DND-41 (cell line): ENCODE results near the gene SLC12A6.
A peak's percentile ranks its signal among the peaks of the same experiment; 100 is the strongest.

Source experiments
- ATAC-seq: fragments of 200-7000 bp; cut with Tn5 transposase; 3 replicates; pipeline ENCODE4 v1.9.1; 2021; ENCODE audit warnings: low read depth; ENCODE audit not compliant: insufficient read depth
- DNase-seq: peaks from one replicate; pipeline ENCODE4 v3.0.0-alpha.2; 2020
- H2AFZ ChIP-seq: 2 replicates; pipeline ENCODE4 v1.6.0; 2012; ENCODE audit warnings: low read depth, low read length
- H3K27ac ChIP-seq: 2 replicates; pipeline ENCODE4 v1.5.1; 2012; ENCODE audit warnings: low read length, inconsistent platforms
- H3K27me3 ChIP-seq: fragments of 200-600 bp; sonication (generic); 2 replicates; pipeline ENCODE4 v1.6.0; 2012; ENCODE audit warnings: low read length, mild to moderate bottlenecking, inconsistent platforms; ENCODE audit not compliant: insufficient read depth, poor library complexity
- H3K36me3 ChIP-seq: 2 replicates; pipeline ENCODE4 v1.5.1; 2012; ENCODE audit warnings: low read length, inconsistent platforms; ENCODE audit not compliant: insufficient read depth
- H3K4me1 ChIP-seq: 2 replicates; pipeline ENCODE4 v1.5.1; 2012; ENCODE audit warnings: mild to moderate bottlenecking, low read length; ENCODE audit not compliant: insufficient read depth
- H3K4me2 ChIP-seq: 2 replicates; pipeline ENCODE4 v1.6.0; 2012; ENCODE audit warnings: mild to moderate bottlenecking, moderate library complexity, low read length, inconsistent platforms; ENCODE audit not compliant: insufficient read depth
- H3K4me3 ChIP-seq, 2 experiments: fragments of 200-600 bp in 1 of 2; shearing (Covaris generic) in 1 of 2; 2 replicates each; pipeline ENCODE4 v1.5.1; 2012 to 2016; ENCODE audit warnings: inconsistent platforms in 2 of 2, low read length in 2 of 2, mild to moderate bottlenecking in 2 of 2, low read depth in 1 of 2, moderate library complexity in 1 of 2
- H3K79me2 ChIP-seq: 2 replicates; pipeline ENCODE4 v1.6.0; 2012; ENCODE audit warnings: low read length, inconsistent platforms; ENCODE audit not compliant: insufficient read depth
- H3K9ac ChIP-seq: 2 replicates; pipeline ENCODE4 v1.6.0; 2012; ENCODE audit warnings: low read depth, mild to moderate bottlenecking, inconsistent platforms, low read length, moderate library complexity
- H3K9me3 ChIP-seq: 2 replicates; pipeline ENCODE4 v1.5.1; 2012; ENCODE audit warnings: low read length, moderate library complexity, mild to moderate bottlenecking, inconsistent platforms; ENCODE audit not compliant: insufficient read depth, severe bottlenecking
- H4K20me1 ChIP-seq: 2 replicates; pipeline ENCODE4 v1.6.0; 2012; ENCODE audit warnings: low read length; ENCODE audit not compliant: insufficient read depth
- CTCF ChIP-seq: IDR thresholded peaks from 2 replicates; pipeline ENCODE4 v1.5.1; 2012; ENCODE audit warnings: borderline replicate concordance, low read length, moderate library complexity, mild to moderate bottlenecking; ENCODE audit not compliant: poor library complexity, severe bottlenecking; ENCODE audit errors: extremely low read depth
- EZH2 ChIP-seq: IDR thresholded peaks from 3 replicates; pipeline ENCODE4 v1.6.1; 2012; ENCODE audit warnings: borderline replicate concordance, low read depth, mild to moderate bottlenecking, moderate library complexity, low read length, inconsistent platforms; ENCODE audit not compliant: severe bottlenecking

The SLC12A6 gene

GRCh38 chr15:34209421-34210282, 127.9 kb downstream of the SLC12A6 start, which contains the start of gene KATNBL1:
TSS of gene KATNBL1 (minus strand) at chr15:34210096. CDS start at chr15:34163676, 46,420 bp downstream.
- Histone ChIP-seq H3K9me3 (no peaks in the 10 kb centered on the region), H3K27me3 (no peaks in the 10 kb centered on the region), H3K36me3 (peaks cover 6% of the 10 kb centered on the region; the same call in 1 of the 2 replicates), H3K79me2 (peaks cover 49% of the 10 kb centered on the region), H3K4me1 (peaks cover 21% of the 10 kb centered on the region), H3K4me3 (peak within 1 kb of the TSS; percentile 35 to 59), H3K4me2 (peak within 1 kb of the TSS; percentile 81), H4K20me1 (peaks cover 11% of the 10 kb centered on the region; the same call in 1 of the 2 replicates), H3K27ac (peak within 1 kb of the TSS; percentile 49), H2AFZ (peak within 1 kb of the TSS; percentile 71), H3K9ac (peak within 1 kb of the TSS; percentile 64)
- DNase-seq (peak; percentile 94), ATAC-seq (peak; percentile 96)
- TF ChIP-seq CTCF (peak; percentile 89), EZH2 (no peak)

DNA sequence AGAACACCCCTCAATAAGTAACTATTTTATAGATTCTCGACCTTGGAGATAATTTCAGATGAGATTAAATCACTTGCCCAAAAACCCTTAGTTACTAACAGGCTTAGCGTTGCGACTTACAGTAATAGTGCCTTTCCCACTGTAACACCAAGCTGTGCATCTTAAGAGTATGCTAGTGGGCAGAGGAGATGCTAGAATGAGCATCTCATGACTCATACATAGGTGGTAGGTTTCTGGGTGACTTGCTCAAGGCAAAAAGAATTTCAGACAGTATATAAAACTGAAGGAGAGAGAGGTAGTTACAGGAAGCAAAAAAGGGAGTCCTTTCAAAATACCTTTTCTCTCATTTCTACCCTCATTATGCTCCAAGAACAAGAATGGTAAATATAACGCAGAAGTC, 131.6 kb downstream of the SLC12A6 start:
- H3K4me1 ChIP-seq: peaks cover 21% of the 10 kb centered on the region
- no peak for ATAC-seq
- H3K27ac ChIP-seq: no peak overlapping the region
- peaks cover 6% of the 10 kb centered on the region; the same call in 1 of the 2 replicates for H3K36me3 ChIP-seq
- DNase-seq: no peak
- H3K4me2 ChIP-seq: no peak overlapping the region
- peaks cover 86% of the 10 kb centered on the region for H3K79me2 ChIP-seq
- TF ChIP-seq CTCF (no peak), EZH2 (no peak)
- H3K9ac ChIP-seq: no peak overlapping the region
- H4K20me1 ChIP-seq: peaks cover 11% of the 10 kb centered on the region; the same call in 1 of the 2 replicates
- H3K9me3 ChIP-seq: no peaks in the 10 kb centered on the region
- no peak overlapping the region for H2AFZ ChIP-seq
- H3K27me3 ChIP-seq: no peaks in the 10 kb centered on the region
- no peak overlapping the region for H3K4me3 ChIP-seq

- no peak overlapping the region for H3K4me2 ChIP-seq
- no peak overlapping the region for H3K4me3 ChIP-seq
- H3K79me2 ChIP-seq: peaks cover 96% of the 10 kb centered on the region
- no peak overlapping the region for H3K27ac ChIP-seq
- no peak overlapping the region for H2AFZ ChIP-seq
- no peaks in the 10 kb centered on the region for H3K9me3 ChIP-seq
- H3K36me3 ChIP-seq: peaks cover 11% of the 10 kb centered on the region
- ATAC-seq (no peak), DNase-seq (no peak)
- TF ChIP-seq CTCF (no peak), EZH2 (no peak)
- peaks cover 15% of the 10 kb centered on the region for H3K4me1 ChIP-seq
- H3K27me3 ChIP-seq: no peaks in the 10 kb centered on the region
- H4K20me1 ChIP-seq: peaks cover 16% of the 10 kb centered on the region; the same call in 1 of the 2 replicates
- no peak overlapping the region for H3K9ac ChIP-seq
Measured at GRCh38 chr15:34203936-34204335, 133.6 kb downstream of the SLC12A6 start.
